NB4 (cell line): ENCODE data around the gene RPAP3.

Experiments used
- CTCF ChIP-seq: IDR thresholded peaks from one replicate; pipeline ENCODE4 v1.5.1; 2012; ENCODE audit warnings: low read depth, low read length
- MAX ChIP-seq: IDR thresholded peaks from 2 replicates; pipeline ENCODE4 v1.6.1; 2011; ENCODE audit warnings: low read depth, low read length

GRCh38 chr12:47652521-47653234, 53.2 kb downstream of the RPAP3 start:
- TF ChIP-seq CTCF (no peak), MAX (peak; percentile 72)
